HG02623 (cell line): ENCODE data around the gene TDRD7.

Experiments
- ATAC-seq: cut with Tn5 transposase; IDR thresholded peaks from one replicate; pipeline ENCODE4 v1.9.1; 2021; ENCODE audit warnings: moderate library complexity; ENCODE audit not compliant: unreplicated experiment

TDRD7 gene

GRCh38 chr9:97411789-97412625 lies at the start of gene TDRD7:
TDRD7 (plus strand) TSS chr9:97412096; CDS start chr9:97428466, 16,370 bp downstream.
- peak; percentile 88 for ATAC-seq

GRCh38 chr9:97362777-97363545 lies 48.9 kb upstream of the TDRD7 start:
- no peak for ATAC-seq

- ATAC-seq: no peak
Measured at GRCh38 chr9:97363661-97364299, 48.1 kb upstream of the TDRD7 start.

- no peak for ATAC-seq
Measured at GRCh38 chr9:97364769-97365490, 47.0 kb upstream of the TDRD7 start.

GRCh38 chr9:97365634-97366033 lies 46.3 kb upstream of the TDRD7 start:
- ATAC-seq: no peak

- ATAC-seq: no peak
Measured at GRCh38 chr9:97366476-97366875, 45.4 kb upstream of the TDRD7 start.

GRCh38 chr9:97366889-97367288 lies 45.0 kb upstream of the TDRD7 start:
- no peak for ATAC-seq

GRCh38 chr9:97367729-97368128 lies 44.2 kb upstream of the TDRD7 start:
- ATAC-seq: no peak

- no peak for ATAC-seq
Measured at GRCh38 chr9:97368964-97369363, 42.9 kb upstream of the TDRD7 start.

- ATAC-seq: no peak
Measured at GRCh38 chr9:97372580-97372979, 39.3 kb upstream of the TDRD7 start.

- ATAC-seq: no peak
Measured at GRCh38 chr9:97373331-97373730, 38.6 kb upstream of the TDRD7 start.

- no peak for ATAC-seq
Measured at GRCh38 chr9:97374811-97375210, 37.1 kb upstream of the TDRD7 start.

- no peak for ATAC-seq
Measured at GRCh38 chr9:97376902-97377301, 35.0 kb upstream of the TDRD7 start.

- no peak for ATAC-seq
Measured at GRCh38 chr9:97382099-97382718, 29.7 kb upstream of the TDRD7 start.

- ATAC-seq: no peak
Measured at GRCh38 chr9:97384406-97385262, 27.3 kb upstream of the TDRD7 start.

- ATAC-seq: no peak
Measured at GRCh38 chr9:97385626-97386264, 26.2 kb upstream of the TDRD7 start.

- ATAC-seq: no peak
Measured at GRCh38 chr9:97386265-97386633, 25.6 kb upstream of the TDRD7 start.

- no peak for ATAC-seq
Measured at GRCh38 chr9:97386733-97387503, 25.0 kb upstream of the TDRD7 start.
